Fibroblast of skin of left quadriceps (primary cell): ENCODE data around the gene CCL3.
"Not testable (repeated sequence)": the region's sequence is repeated elsewhere in the genome, so short reads cannot be mapped to it uniquely, and the experiment has no call there.

Experiments
- DNase-seq, 2 experiments: peaks; one replicate each; pipeline ENCODE4 v3.0.0-alpha.2; 2013; ENCODE audit warnings: low read depth in 2 of 2

Gene CCL3

DNA sequence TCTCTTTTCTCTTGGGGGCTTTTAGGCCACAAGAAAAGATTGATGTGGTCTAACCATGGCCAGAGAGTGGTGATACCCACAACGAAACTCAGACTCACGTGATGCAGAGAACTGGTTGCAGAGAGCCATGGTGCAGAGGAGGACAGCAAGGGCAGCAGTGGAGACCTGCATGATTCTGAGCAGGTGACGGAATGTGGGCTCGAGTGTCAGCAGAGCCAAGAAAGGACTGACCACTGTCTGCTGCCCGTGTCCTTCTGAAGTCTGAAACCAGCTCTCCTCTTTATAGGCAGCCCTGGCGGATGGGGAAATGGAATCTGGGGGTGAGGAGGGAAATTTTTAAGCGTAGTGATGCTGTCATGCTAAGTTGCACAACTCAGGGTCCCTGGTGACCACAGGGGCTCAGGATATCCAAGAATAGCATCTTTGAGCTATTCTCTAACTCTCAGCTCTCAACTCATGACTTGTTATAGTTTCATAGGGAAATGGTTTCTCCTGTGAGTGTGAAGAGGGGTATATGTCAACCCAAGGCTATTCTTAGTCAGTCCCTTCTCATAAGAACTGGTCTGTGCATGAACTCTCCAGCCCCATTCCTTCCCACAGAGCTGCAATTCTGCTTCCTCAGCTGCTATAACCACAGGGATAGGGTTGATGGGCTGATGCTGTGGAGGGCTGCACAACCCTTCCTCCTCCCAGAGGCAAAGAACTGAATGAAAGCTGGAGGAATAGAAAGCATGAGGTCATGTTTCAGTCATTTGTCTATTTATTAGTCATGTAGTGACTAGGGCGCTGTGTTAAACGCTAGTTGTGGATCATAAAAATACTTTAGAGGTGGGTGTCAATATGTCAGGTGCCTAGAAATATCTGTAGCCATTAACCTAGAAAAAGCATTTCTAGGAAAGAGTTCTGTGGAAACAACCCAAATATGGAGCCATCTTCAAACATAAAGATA, at the start of gene CCL3:
CCL3 (minus strand) TSS at position 256 of the 949 bp plus-strand sequence; CDS start at position 171, 85 bp downstream.
- DNase-seq = no peak

DNA sequence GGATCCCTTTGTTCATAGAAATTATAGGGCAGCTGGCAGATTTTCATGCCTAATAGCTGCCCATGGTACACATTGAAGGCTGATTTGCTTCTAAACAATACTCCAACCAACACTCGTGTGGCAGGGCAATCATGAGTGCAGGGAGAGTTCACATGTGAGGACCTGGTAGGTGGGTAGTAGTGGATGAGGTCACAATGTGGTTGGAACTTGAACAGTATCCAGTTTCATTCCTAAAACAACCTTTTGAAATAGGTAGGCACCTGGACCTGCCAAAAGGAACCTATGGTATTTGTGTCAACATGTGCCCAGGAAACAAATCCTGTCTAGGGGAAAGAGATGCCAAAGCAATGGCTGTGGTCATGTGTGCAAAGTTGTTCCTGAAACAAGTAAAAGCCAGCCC, 46.5 kb upstream of the CCL3 start:
- no peak for DNase-seq

DNA sequence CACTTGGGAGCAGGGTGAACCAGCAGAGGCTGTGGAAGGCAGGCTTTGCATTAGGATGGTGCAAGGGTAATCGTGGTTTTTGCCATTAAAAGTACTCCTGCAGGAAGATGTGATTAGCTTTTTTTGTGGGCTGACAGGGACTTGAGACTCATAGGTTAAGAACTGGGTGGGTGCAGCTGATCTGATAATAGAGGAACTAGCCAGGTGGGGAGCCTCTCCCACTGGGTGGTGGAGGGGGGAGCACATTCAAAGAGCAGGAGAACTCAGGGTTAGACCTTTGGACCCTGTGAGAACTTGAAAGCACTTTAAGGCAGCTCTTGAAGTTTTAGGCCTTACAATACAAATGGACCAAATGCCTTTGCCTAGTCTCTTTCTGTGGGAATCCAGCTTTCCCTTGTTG, 46.1 kb upstream of the CCL3 start:
- DNase-seq = no peak

DNA sequence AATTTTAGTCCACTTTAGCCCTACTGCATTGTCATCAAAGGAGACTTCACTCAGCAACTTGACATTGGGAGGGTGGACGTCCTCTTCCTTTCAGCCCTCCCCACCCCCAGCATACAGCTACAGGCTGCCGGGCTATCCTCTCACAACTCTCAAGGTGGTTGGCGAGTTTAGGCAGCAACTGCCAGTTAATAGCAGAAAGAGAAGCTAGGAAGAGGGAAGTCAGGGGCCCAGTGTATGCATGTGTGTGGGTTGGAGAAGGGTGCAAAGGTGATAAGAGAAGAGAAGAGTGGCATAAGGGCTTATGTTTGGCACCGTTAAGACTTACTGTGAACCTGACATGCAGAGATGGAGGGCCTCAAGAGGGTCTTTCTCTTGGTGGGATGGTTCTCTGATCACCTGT, 45.5 kb upstream of the CCL3 start:
- DNase-seq = no peak

DNA sequence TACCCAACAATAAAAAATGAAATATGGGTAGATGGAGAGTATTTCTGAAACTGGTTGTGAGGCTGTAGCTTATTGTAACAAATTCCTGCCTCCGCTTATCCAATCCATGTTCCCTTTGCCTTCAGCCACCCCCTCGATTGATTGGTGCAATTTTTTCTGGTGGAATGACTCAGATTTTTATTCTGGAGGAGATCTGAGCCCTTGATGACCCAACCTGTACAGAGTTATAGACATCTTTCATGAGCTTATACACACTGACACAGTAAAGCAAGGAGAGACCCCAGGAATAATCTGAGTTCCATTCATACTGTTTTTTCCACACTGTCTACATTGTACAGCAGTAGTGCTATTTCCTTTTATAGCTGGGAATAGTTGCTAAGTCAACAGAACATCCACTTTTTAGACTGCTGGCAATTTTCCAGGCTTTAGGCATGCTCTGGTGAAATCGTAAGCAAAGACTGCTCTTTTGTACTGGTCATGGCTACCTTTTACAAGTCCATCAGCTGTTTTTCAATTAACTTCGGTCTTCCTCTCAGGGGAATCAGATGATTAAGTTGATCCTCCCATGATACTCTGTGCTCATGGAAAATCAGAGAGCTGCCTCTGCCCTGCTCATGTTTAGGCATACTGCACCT, 43.8 kb upstream of the CCL3 start:
- DNase-seq = peak in 1 of 2 experiments; percentile 0

DNA sequence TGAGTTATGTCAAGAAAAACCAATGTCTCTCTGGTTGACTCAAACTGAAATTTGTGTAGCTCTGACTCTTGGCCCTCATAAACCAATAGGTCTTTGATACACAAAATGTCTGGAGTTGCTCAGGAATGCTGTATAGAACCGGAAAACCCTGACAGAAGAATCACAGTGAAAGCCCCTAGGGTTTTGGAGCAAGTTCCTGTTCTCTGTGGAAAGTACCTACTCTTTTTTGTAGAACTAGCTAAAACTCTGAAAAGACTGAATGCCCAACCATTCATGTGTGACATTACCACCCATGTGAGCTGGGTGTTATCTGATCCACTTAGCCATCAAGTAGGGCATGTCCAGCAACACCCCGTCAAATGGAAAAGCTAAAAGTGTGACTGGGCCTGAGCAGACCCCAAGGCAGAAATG, 42.5 kb upstream of the CCL3 start:
- DNase-seq = no peak

DNA sequence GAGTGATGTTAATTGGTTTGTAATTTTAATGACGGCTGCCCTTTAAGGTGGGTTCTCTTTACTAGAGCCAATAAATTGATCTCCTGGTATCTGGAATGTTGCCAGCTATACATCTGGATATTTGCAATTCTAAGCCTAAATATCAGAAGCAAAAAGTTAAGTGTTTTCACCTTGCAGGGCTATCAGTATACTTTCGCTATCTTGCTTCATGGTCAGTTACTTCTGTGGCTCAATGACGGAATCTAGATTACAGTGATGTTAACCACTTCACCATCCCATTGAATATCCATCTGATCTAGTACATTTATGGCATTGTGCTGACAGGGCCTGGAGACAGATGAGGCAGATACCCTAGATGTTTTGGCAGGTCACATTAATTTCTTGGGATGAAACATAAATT, 42.0 kb upstream of the CCL3 start:
- no peak for DNase-seq

- DNase-seq = no peak
Observed at GRCh38 chr17:36131421-36131820, 41.5 kb upstream of the CCL3 start.

DNA sequence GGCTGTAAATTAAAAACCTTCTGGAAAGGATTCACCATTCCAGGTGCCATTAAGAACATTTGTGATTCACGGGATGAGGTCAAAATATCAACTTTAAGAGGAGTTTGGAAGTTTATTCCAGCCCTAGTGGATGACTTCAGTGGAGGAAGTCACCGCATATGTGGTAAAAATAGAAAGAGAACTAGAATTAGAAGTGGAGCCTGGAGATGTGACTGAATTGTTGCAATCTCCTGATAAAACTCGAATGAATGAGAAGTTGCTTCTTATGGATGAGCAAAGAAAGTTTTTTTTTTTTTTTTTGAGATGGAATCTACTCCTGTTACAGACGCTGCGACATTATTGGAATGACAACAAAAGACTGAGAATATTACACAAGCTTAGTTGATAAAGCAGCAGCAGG, 40.4 kb upstream of the CCL3 start:
- DNase-seq = no peak

DNA sequence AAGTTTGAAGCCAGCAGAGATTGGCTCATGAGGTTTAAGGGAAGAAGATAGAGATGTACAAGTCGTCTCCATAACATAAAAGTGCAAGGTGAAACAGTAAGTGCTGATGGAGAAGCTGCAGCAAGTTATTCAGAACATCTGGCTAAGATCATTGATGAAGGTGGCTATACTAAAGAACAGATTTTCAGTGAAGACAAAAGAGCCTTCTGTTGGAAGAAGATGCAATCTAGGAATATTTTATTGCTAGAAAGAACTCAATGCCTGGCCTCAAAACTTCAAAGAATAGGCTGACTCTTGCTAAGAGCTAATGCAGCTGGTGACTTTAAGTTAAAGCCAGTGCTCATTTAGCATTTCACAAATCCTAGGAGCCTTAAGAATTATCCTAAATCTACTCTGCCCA, 39.7 kb upstream of the CCL3 start:
- no peak for DNase-seq

DNA sequence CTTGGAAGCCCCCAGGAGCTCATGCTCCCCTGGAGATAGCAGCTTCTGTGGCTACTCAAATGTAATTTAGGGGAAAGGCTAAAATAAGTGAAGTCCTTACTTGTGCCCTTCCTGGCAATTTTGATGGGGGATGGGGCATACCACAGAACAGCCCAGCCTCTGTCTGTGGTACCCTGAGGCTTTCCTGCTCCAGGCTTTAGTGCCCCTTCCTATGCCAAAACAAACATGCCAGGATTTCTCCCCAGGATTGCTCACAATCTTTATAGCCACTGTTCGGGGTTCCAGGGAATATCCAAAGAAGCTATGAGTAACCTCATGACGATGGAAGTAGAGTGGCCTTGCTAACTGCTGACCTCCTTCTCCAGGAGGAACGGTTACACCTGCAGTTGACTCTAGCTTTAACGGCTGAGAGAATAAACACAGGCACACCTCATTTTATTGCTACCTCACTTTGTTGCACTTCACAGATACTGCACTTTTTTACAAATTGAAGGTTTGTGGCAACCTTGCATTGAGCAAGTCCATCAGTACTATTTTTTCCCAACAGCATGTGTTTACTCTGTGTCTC, 38.6 kb upstream of the CCL3 start:
- DNase-seq = no peak

- DNase-seq = no peak
Observed at GRCh38 chr17:36127911-36128310, 38.0 kb upstream of the CCL3 start.

DNA sequence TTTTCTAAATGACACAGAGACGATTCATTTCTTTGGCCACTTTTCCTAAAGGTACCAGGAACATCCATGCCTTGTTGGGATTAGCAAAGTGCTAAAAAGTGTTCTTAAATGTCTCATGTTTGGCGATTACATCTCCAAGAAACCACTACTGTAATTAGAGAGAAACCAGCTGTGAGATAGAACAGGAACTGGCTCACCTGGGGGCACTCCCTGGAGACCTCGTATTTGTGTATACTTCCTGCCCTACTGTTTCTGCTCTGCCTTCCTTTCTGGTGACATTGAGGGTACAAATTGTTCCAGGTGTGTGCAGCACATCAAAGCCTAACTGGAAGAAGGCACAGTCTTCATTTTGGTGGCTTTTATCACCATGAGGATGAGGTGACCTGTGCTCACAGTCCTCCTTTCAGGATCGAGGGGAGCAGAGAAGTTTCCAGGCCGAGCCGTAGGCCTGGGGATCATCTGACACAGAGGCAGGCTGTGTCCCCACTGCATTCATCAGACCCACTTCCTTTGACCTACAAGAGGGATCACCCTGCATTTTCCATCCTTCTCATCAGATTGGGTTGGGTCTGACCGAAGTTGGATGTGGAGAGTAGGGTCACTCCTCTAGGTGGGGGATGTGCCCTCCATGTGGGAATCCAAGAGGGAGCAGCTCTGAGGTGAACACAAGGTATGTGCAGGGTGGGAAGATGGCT, 37.4 kb upstream of the CCL3 start:
- DNase-seq = no peak

GRCh38 chr17:36124879-36125824, 35.2 kb upstream of the CCL3 start:
- DNase-seq = no peak

- no peak for DNase-seq
Observed at GRCh38 chr17:36123431-36123830, 33.5 kb upstream of the CCL3 start.

DNA sequence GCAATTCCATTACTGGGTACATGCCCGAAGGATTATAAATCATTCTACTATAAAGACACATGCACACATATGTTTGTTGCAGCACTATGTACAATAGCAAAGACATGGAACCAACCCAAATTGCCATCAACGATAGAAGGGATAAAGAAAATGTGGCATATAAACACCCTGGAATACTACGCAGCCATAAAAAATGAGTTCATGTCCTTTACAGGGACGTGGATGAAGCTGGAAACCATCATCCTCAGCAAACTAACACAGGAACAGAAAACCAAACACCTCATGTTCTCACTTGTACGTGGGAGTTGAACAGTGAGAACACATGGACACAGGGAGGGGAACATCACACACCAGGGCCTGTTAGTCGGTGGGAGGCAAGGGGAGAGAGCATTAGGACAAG, 31.2 kb upstream of the CCL3 start:
- not testable (repeated sequence) for DNase-seq

- DNase-seq = no peak
Observed at GRCh38 chr17:36120221-36120620, 30.3 kb upstream of the CCL3 start.

GRCh38 chr17:36118477-36119353, 28.8 kb upstream of the CCL3 start:
- DNase-seq = no peak

GRCh38 chr17:36117505-36118382, 27.8 kb upstream of the CCL3 start:
- no peak for DNase-seq
